IMR-90 (cell line): ENCODE results near the gene RGP1. TPM values are rescaled to one million over a fixed set of nuclear protein-coding genes. Genes with fewer than 3 reads are reported as not detected.

Experiments
- ATAC-seq: fragments of 200-7000 bp; cut with Tn5 transposase; 2 replicates; pipeline ENCODE4 v1.9.1; 2020; ENCODE audit warnings: low read depth, mild to moderate bottlenecking, moderate library complexity
- BruUV-seq: library from RNA; stranded (reverse); fragments of 400-500 nt; replicated peaks from 2 replicates; lab custom pipeline; 2021; lab: Mats Ljungman, UMichigan
- CTCF ChIA-PET: fragments of 300-600 bp; formaldehyde crosslinking; extraction: SDS; loops from one replicate; lab custom pipeline; 2021; ENCODE audit warnings: antibody characterized with exemption; lab: Yijun Ruan, JAX
- POLR2A ChIA-PET: fragments of 300-600 bp; sonication (Branson Sonifier 250); formaldehyde crosslinking; loops from one replicate; lab custom pipeline; 2022; ENCODE audit warnings: antibody characterized with exemption; ENCODE audit not compliant: unreplicated experiment; lab: Charles Lee
- DNase-seq: peaks from one replicate; pipeline ENCODE4 v3.0.0; 2013
- H2AFZ ChIP-seq: replicated peaks from 2 replicates; pipeline ENCODE3; 2013; ENCODE audit warnings: low read length, mild to moderate bottlenecking; ENCODE audit not compliant: poor library complexity
- H2AK5ac ChIP-seq: 2 replicates; pipeline ENCODE4 v1.6.1; 2013; ENCODE audit warnings: low read depth, low read length, inconsistent platforms
- H2AK9ac ChIP-seq: replicated peaks from 2 replicates; pipeline ENCODE3; 2013; ENCODE audit warnings: mild to moderate bottlenecking, low read depth, low read length, moderate library complexity; ENCODE audit not compliant: poor library complexity
- H2BK120ac ChIP-seq: 2 replicates; pipeline ENCODE4 v1.6.1; 2013; ENCODE audit warnings: low read depth, low read length, inconsistent platforms
- H2BK15ac ChIP-seq: 3 replicates; pipeline ENCODE4 v1.6.1; 2013; ENCODE audit warnings: low read depth, low read length, inconsistent platforms
- H2BK20ac ChIP-seq: 2 replicates; pipeline ENCODE4 v1.6.1; 2013; ENCODE audit warnings: low read depth, mild to moderate bottlenecking, inconsistent platforms, low read length, moderate library complexity
- H2BK5ac ChIP-seq: 2 replicates; pipeline ENCODE4 v1.6.1; 2013; ENCODE audit warnings: mild to moderate bottlenecking, low read depth, low read length, inconsistent platforms; ENCODE audit not compliant: poor library complexity, severe bottlenecking
- H3K14ac ChIP-seq: replicated peaks from 2 replicates; pipeline ENCODE4 v1.6.1; 2013; ENCODE audit warnings: low read depth, low read length, inconsistent platforms
- H3K18ac ChIP-seq: 2 replicates; pipeline ENCODE4 v1.6.1; 2013; ENCODE audit warnings: low read depth, low read length, control low read depth
- H3K23ac ChIP-seq: 2 replicates; pipeline ENCODE4 v1.6.1; 2013; ENCODE audit warnings: low read depth, low read length, inconsistent platforms
- H3K27ac ChIP-seq: 2 replicates; pipeline ENCODE4 v1.5.1; 2013; ENCODE audit warnings: mild to moderate bottlenecking, control low read depth, low read length; ENCODE audit not compliant: insufficient read depth
- H3K27me3 ChIP-seq: 2 replicates; pipeline ENCODE4 v1.6.1; 2013; ENCODE audit warnings: low read length; ENCODE audit not compliant: control insufficient read depth, insufficient read depth
- H3K36me3 ChIP-seq: 2 replicates; pipeline ENCODE4 v1.6.1; 2013; ENCODE audit warnings: low read length, mixed read lengths; ENCODE audit not compliant: control insufficient read depth, insufficient read depth
- H3K4ac ChIP-seq: 2 replicates; pipeline ENCODE4 v1.6.1; 2013; ENCODE audit warnings: low read depth, low read length, inconsistent platforms
- H3K4me1 ChIP-seq: 2 replicates; pipeline ENCODE4 v1.6.1; 2013; ENCODE audit warnings: low read length, mixed read lengths; ENCODE audit not compliant: control insufficient read depth, insufficient read depth
- H3K4me2 ChIP-seq: 2 replicates; pipeline ENCODE4 v1.6.1; 2013; ENCODE audit warnings: low read depth, mild to moderate bottlenecking, control low read depth, low read length, moderate library complexity
- H3K4me3 ChIP-seq: 2 replicates; pipeline ENCODE4 v1.5.1; 2013; ENCODE audit warnings: low read depth, mild to moderate bottlenecking, control low read depth, low read length, moderate library complexity; ENCODE audit not compliant: insufficient read depth
- H3K56ac ChIP-seq: 2 replicates; pipeline ENCODE4 v1.6.1; 2013; ENCODE audit warnings: low read length, inconsistent platforms; ENCODE audit not compliant: insufficient read depth; ENCODE audit errors: extremely low read depth
- H3K79me1 ChIP-seq, 2 experiments: 2 replicates each; pipeline ENCODE4 v1.6.1; 2013; ENCODE audit warnings: low read length in 2 of 2, inconsistent platforms in 1 of 2, low read depth in 1 of 2
- H3K9ac ChIP-seq: 2 replicates; pipeline ENCODE4 v1.6.1; 2013; ENCODE audit warnings: low read depth, low read length, control low read depth
- H3K9me1 ChIP-seq: 2 replicates; pipeline ENCODE4 v1.6.1; 2013; ENCODE audit warnings: low read length, inconsistent platforms; ENCODE audit not compliant: insufficient read depth
- H3K9me3 ChIP-seq: 2 replicates; pipeline ENCODE4 v1.6.1; 2013; ENCODE audit warnings: low read length; ENCODE audit not compliant: control insufficient read depth, insufficient read depth
- H4K20me1 ChIP-seq: 2 replicates; pipeline ENCODE4 v1.6.1; 2013; ENCODE audit warnings: low read length, inconsistent platforms; ENCODE audit not compliant: insufficient read depth
- H4K5ac ChIP-seq: 2 replicates; pipeline ENCODE4 v1.6.1; 2013; ENCODE audit warnings: mild to moderate bottlenecking, low read depth, low read length, control low read depth
- H4K8ac ChIP-seq, 2 experiments: 2 replicates each; pipeline ENCODE4 v1.6.1; 2013; ENCODE audit warnings: low read depth in 2 of 2, low read length in 2 of 2, control low read depth in 1 of 2, inconsistent platforms in 1 of 2
- H4K91ac ChIP-seq: 2 replicates; pipeline ENCODE4 v1.6.1; 2013; ENCODE audit warnings: low read depth, low read length, inconsistent platforms; ENCODE audit not compliant: insufficient read depth
- CTCF ChIP-seq: conservative IDR thresholded peaks from 2 replicates; pipeline ENCODE4 v1.5.1; 2012; ENCODE audit warnings: mild to moderate bottlenecking, low read depth, low read length, improper control_type of control experiment
- RCOR1 ChIP-seq: IDR thresholded peaks from 2 replicates; pipeline ENCODE4 v1.6.1; 2012; ENCODE audit warnings: mild to moderate bottlenecking, low read length, improper control_type of control experiment; ENCODE audit not compliant: insufficient replicate concordance
- USF2 ChIP-seq: fragments of 150-350 bp; IDR thresholded peaks from 2 replicates; pipeline ENCODE4 v1.6.1; 2017; ENCODE audit warnings: mild to moderate bottlenecking, antibody characterized with exemption, low read length, low read depth
- WGBS, 2 experiments: methylation state at CpG; one replicate each; pipeline versions ENCODE4 v1.1.5 to v1.1.7; 2013; ENCODE audit warnings: missing lambda C conversion rate in 2 of 2; ENCODE audit not compliant: insufficient read length in 1 of 2; ENCODE audit errors: extremely low coverage in 2 of 2; 5-methylcytosine and 5-hydroxymethylcytosine counted together
- dilution Hi-C: fragments of 300-500 bp; cut with HindIII; formaldehyde crosslinking; loops from one replicate; pipeline ENCODE4 v1.14.3; 2018; ENCODE audit warnings: low sequenced_read_pairs; ENCODE audit not compliant: unreplicated experiment
- in situ Hi-C: fragments of 300-500 bp; cut with MboI; formaldehyde crosslinking; loops from 3 replicates; pipeline ENCODE4 v1.14.3; 2019; ENCODE audit warnings: low sequenced_read_pairs, inconsistent platforms, mixed read lengths
- intact Hi-C: fragments of 100-400 bp; cut with micrococcal nuclease; formaldehyde crosslinking; loops from 2 replicates; pipeline ENCODE4 v1.10.0; 2022
- polyA plus RNA-seq, 3 experiments: library from polyadenylated mRNA; depleted of rRNA; stranded (reverse); fragments of >200 nt; gene quantifications; 2 replicates each; pipeline ENCODE4 v1.2.3, GENCODE V29; 2012; ENCODE audit warnings: low replicate concordance in 1 of 3
- total RNA-seq: library from RNA; depleted of rRNA; stranded (reverse); fragments of >200 nt; gene quantifications from 2 replicates; pipeline ENCODE4 v1.2.3, GENCODE V29; 2012

The RGP1 gene
- total and polyA plus RNA-seq, 2 of the 4 experiments (the other 2 are of a cell fraction): 10.2 to 14.3 TPM

DNA sequence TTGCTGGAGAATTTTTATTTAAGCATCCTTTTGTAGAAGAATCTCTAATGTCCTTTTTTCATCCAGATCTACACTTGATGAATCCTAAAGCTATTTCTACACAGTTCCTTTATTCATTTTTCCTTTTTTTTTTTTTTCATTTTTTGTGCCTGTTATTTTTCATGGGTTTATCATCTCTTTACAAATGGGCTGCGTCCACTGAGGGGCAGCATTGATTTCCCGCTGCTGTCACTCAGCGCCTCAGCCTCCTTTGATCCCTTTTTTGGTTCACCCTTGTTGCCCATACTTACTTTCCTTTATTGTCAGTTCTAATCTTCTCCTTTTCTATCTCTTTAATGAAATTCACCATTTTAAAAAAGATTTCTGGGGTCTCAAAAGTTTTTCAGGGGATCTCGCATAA, 10.7 kb downstream of the RGP1 start:
- intact Hi-C loops: no loop called here
- no peak overlapping the region for H3K18ac ChIP-seq

More for the DNA sequence above, 10.7 kb downstream of the RGP1 start:
- Histone ChIP-seq H3K14ac (no peak overlapping the region), H4K8ac (no peak overlapping the region), H4K5ac (no peak overlapping the region), H3K9me3 (no peaks in the 10 kb centered on the region), H3K27me3 (peaks cover 2% of the 10 kb centered on the region; the same call in 1 of the 2 replicates), H3K36me3 (peaks cover 4% of the 10 kb centered on the region), H4K91ac (no peak overlapping the region), H3K23ac (no peak overlapping the region), H2BK120ac (no peak overlapping the region), H3K27ac (no peak overlapping the region), H3K79me1 (no peaks in the 10 kb centered on the region), H2AFZ (no peak overlapping the region), H3K9ac (no peak overlapping the region), H3K4ac (no peak overlapping the region), H2BK15ac (no peak overlapping the region), H3K4me2 (no peak overlapping the region), H2BK20ac (no peak overlapping the region), H4K20me1 (no peaks in the 10 kb centered on the region), H3K4me1 (peaks cover 7% of the 10 kb centered on the region; the same call in 1 of the 2 replicates), H2BK5ac (no peak overlapping the region), H2AK9ac (no peak overlapping the region), H2AK5ac (no peak overlapping the region), H3K9me1 (peaks cover 5% of the 10 kb centered on the region), H3K56ac (no peak overlapping the region), H3K4me3 (no peak overlapping the region)
- in situ Hi-C loops: no loop called here
- dilution Hi-C loops: no loop called here
- WGBS, 2 experiments: 100% methylated on average over 3 of the region's 4 CpGs; no CpG with 5 or more reads in 1 of the 2 experiments
- BruUV-seq: no TSS peak
- no peak for DNase-seq
- CTCF ChIA-PET: no interaction called here
- TF ChIP-seq RCOR1: no peak
- TF ChIP-seq CTCF: no peak
- no peak for TF ChIP-seq USF2
- no peak for ATAC-seq
- POLR2A ChIA-PET: no interaction called here
